Measurements from ENCODE around the gene CFAP45.

DNA sequence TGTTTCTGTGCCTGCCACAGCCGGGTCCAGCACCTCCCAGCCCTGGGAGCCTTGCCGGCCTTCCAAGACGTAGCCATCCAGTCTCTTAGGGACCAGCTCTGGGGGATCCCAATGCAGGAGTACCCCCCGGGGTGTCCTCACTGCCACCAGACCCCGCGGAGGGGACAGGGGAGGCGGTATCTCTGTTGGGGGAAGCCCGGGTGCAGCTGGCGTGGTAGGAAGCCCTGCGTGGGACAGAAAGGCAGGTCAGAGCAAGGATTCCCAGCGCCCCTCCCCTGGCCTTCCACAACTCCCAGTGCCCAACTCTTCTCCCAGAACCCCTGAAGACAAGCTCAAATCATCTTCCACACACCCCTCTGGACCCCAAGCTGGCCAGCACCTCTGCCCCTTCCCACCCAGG is 30.3 kb upstream of the CFAP45 start:
- TF ChIP-seq, protein P1, sequence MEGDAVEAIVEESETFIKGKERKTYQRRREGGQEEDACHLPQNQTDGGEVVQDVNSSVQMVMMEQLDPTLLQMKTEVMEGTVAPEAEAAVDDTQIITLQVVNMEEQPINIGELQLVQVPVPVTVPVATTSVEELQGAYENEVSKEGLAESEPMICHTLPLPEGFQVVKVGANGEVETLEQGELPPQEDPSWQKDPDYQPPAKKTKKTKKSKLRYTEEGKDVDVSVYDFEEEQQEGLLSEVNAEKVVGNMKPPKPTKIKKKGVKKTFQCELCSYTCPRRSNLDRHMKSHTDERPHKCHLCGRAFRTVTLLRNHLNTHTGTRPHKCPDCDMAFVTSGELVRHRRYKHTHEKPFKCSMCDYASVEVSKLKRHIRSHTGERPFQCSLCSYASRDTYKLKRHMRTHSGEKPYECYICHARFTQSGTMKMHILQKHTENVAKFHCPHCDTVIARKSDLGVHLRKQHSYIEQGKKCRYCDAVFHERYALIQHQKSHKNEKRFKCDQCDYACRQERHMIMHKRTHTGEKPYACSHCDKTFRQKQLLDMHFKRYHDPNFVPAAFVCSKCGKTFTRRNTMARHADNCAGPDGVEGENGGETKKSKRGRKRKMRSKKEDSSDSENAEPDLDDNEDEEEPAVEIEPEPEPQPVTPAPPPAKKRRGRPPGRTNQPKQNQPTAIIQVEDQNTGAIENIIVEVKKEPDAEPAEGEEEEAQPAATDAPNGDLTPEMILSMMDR (IDR thresholded peaks at IDR 0.05) = no peak
- TF ChIP-seq POLR2A (IDR thresholded peaks at IDR 0.05) = no peak
